DMS79 (cell line): Measurements from ENCODE around the gene SNPH.

Experiments
- DNase-seq: peaks from one replicate; lab custom pipeline; 2025; lab: John Stamatoyannopoulos, UW

The SNPH gene

GRCh38 chr20:1287306-1287705, 21.2 kb downstream of the SNPH start:
- no peak for DNase-seq

- no peak for DNase-seq
These were observed 21.9 kb downstream of the SNPH start for GRCh38 chr20:1287787-1288569.

- no peak for DNase-seq
These were observed 25.2 kb downstream of the SNPH start for GRCh38 chr20:1291191-1291741.

- DNase-seq = no peak
These were observed 26.5 kb downstream of the SNPH start for GRCh38 chr20:1292620-1293019.

- DNase-seq = no peak
These were observed 27.7 kb downstream of the SNPH start for GRCh38 chr20:1293641-1294379.

- no peak for DNase-seq
These were observed 28.4 kb downstream of the SNPH start for GRCh38 chr20:1294497-1294896.

- no peak for DNase-seq
These were observed 29.3 kb downstream of the SNPH start for GRCh38 chr20:1295276-1295930.

- DNase-seq = no peak
These were observed 30.1 kb downstream of the SNPH start for GRCh38 chr20:1296117-1296610.

GRCh38 chr20:1296922-1297321, 30.8 kb downstream of the SNPH start:
- no peak for DNase-seq

- no peak for DNase-seq
These were observed 31.4 kb downstream of the SNPH start for GRCh38 chr20:1297486-1297885.

GRCh38 chr20:1298166-1298565, 32.1 kb downstream of the SNPH start:
- no peak for DNase-seq

- no peak for DNase-seq
These were observed 32.9 kb downstream of the SNPH start for GRCh38 chr20:1298888-1299511.

GRCh38 chr20:1299522-1299921, 33.4 kb downstream of the SNPH start:
- DNase-seq = no peak

GRCh38 chr20:1300083-1300840, 34.2 kb downstream of the SNPH start:
- DNase-seq = no peak

- no peak for DNase-seq
These were observed 35.0 kb downstream of the SNPH start for GRCh38 chr20:1301031-1301529.

- peak; percentile 61 for DNase-seq
These were observed 36.8 kb downstream of the SNPH start for GRCh38 chr20:1302685-1303541.

GRCh38 chr20:1304710-1305515, 38.8 kb downstream of the SNPH start:
- DNase-seq = no peak

- no peak for DNase-seq
These were observed 39.6 kb downstream of the SNPH start for GRCh38 chr20:1305712-1306111.
